GM12801 (cell line): ENCODE results near the gene GALR2.

Experiments
- CTCF ChIP-seq: IDR thresholded peaks from one replicate; pipeline ENCODE4 v1.5.1; 2011; ENCODE audit warnings: control low read depth; ENCODE audit not compliant: insufficient read length; ENCODE audit errors: extremely low read depth

GALR2 gene

GRCh38 chr17:76125922-76126321 is 51.3 kb downstream of the GALR2 start:
- TF ChIP-seq CTCF = no peak
